ENCODE results near the gene ANO2.

The ANO2 gene

DNA sequence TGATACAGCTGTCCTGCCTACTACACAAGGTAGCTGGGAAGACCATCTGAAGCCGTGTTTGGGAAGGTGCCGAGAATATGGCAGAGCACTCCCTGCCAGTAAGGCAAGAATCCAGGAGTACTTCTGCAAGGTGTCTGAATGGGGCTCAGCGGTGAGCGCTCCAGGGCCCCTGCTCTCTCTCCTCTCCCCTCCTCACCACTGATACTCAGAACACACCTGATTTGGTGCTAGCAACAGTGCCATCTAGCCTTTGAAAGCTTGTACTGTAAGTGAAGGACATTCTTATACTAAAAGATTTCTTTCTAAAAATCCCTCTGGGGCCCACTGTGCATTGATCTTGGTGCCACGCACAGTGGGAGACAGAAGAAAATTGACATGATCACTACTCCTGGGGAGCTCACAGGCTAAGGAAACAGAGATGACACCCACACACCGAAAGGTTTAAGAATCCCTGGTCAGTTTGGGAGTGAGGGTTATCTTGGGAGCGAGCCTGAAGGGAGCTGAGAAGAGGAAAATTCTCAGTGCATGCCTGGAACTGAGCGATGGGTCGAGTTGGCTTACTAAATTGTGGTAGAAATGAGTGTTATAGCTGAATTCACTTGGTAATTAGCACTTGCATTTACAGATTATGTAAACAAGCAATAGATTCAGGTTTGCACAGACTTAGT, 296.2 kb downstream of the ANO2 start:
- TF ChIP-seq POLR2AphosphoS5 (IDR thresholded peaks at IDR 0.05; ENCODE audit: low read depth, low read length) (no peak), SIN3A (IDR thresholded peaks at IDR 0.05; ENCODE audit: borderline replicate concordance, insufficient read depth, low read length) (no peak), TAF1 (IDR thresholded peaks at IDR 0.05; ENCODE audit: borderline replicate concordance, insufficient read depth, low read length) (no peak), FOXP2 (optimal IDR thresholded peaks at IDR 0.05; ENCODE audit: borderline replicate concordance, extremely low read depth, extremely low read length, insufficient read depth) (no peak)
- TF ChIP-seq, protein P1, sequence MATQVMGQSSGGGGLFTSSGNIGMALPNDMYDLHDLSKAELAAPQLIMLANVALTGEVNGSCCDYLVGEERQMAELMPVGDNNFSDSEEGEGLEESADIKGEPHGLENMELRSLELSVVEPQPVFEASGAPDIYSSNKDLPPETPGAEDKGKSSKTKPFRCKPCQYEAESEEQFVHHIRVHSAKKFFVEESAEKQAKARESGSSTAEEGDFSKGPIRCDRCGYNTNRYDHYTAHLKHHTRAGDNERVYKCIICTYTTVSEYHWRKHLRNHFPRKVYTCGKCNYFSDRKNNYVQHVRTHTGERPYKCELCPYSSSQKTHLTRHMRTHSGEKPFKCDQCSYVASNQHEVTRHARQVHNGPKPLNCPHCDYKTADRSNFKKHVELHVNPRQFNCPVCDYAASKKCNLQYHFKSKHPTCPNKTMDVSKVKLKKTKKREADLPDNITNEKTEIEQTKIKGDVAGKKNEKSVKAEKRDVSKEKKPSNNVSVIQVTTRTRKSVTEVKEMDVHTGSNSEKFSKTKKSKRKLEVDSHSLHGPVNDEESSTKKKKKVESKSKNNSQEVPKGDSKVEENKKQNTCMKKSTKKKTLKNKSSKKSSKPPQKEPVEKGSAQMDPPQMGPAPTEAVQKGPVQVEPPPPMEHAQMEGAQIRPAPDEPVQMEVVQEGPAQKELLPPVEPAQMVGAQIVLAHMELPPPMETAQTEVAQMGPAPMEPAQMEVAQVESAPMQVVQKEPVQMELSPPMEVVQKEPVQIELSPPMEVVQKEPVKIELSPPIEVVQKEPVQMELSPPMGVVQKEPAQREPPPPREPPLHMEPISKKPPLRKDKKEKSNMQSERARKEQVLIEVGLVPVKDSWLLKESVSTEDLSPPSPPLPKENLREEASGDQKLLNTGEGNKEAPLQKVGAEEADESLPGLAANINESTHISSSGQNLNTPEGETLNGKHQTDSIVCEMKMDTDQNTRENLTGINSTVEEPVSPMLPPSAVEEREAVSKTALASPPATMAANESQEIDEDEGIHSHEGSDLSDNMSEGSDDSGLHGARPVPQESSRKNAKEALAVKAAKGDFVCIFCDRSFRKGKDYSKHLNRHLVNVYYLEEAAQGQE (IDR thresholded peaks at IDR 0.05; ENCODE audit: insufficient read depth in 1 of 2, low read depth in 2 of 2, low read length in 2 of 2): no peak

DNA sequence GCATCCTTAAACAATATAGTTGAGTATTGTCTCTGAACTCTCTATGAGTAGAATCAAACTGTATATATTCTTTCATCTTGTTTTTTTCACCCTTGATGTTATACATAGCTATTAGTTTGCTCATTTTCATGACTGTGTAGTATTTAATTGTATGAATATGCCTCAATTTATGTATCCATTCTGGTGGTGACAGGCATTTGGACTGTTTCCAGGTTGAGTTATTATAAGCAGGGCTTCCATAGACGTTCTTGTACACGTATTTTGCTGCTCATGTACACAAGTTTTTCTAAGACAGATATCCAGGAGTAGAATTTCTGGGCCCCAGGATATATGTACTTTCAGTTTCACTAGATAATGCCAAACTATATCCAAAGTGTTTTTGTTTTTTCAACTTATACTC, 301.8 kb downstream of the ANO2 start:
- TF ChIP-seq POLR2AphosphoS5 (IDR thresholded peaks at IDR 0.05; ENCODE audit: low read depth, low read length) (no peak), TAF1 (IDR thresholded peaks at IDR 0.05; ENCODE audit: borderline replicate concordance, insufficient read depth, low read length) (no peak), SIN3A (IDR thresholded peaks at IDR 0.05; ENCODE audit: borderline replicate concordance, insufficient read depth, low read length) (no peak), FOXP2 (optimal IDR thresholded peaks at IDR 0.05; ENCODE audit: borderline replicate concordance, extremely low read depth, extremely low read length, insufficient read depth) (no peak)
- TF ChIP-seq, protein P1 (IDR thresholded peaks at IDR 0.05; ENCODE audit: insufficient read depth in 1 of 2, low read depth in 2 of 2, low read length in 2 of 2): no peak

DNA sequence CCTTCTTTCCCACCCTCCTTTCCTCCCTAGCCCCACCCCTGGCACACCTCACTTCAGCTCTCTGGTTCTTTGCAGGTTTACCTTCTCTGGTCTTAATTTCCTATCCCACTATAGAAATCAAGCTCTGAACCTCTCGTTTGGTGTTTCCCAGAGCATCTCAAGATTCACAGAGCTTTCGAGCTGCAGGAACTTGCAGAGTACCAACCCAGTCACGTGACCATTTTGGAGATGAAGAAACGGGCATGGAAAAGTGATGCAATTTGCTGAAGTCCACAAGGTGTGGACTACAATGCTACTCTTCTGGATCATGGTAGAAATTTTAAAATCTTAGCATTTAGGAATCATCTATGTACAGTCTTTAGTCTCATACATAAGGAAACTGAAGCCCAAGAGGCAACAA, 307.4 kb downstream of the ANO2 start:
- TF ChIP-seq TAF1 (IDR thresholded peaks at IDR 0.05; ENCODE audit: borderline replicate concordance, insufficient read depth, low read length) (no peak), SIN3A (IDR thresholded peaks at IDR 0.05; ENCODE audit: borderline replicate concordance, insufficient read depth, low read length) (no peak), FOXP2 (optimal IDR thresholded peaks at IDR 0.05; ENCODE audit: borderline replicate concordance, extremely low read depth, extremely low read length, insufficient read depth) (no peak), POLR2AphosphoS5 (IDR thresholded peaks at IDR 0.05; ENCODE audit: low read depth, low read length) (no peak)
- TF ChIP-seq, protein P1 (IDR thresholded peaks at IDR 0.05; ENCODE audit: insufficient read depth in 1 of 2, low read depth in 2 of 2, low read length in 2 of 2): no peak

DNA sequence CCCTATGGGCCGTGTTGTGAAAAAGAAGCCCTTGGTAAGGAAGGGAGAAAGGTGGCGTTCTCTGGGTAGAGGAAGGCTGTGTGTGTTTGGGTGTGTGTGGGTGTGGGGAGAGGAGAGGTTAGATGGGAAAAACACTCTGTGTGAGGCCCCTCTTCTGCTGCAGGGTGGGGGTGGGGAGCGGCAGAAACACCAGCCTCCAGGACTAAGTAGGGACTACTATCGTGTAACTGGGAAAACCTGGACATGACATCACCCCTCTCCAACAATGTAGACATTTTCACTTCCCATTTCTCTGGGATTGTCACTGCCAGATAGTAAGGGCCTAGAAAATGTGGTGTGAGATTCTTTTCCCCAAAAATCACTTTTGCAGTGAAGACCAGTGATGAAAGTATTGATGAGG, 308.2 kb downstream of the ANO2 start:
- TF ChIP-seq FOXP2 (optimal IDR thresholded peaks at IDR 0.05; ENCODE audit: borderline replicate concordance, extremely low read depth, extremely low read length, insufficient read depth) (no peak), POLR2AphosphoS5 (IDR thresholded peaks at IDR 0.05; ENCODE audit: low read depth, low read length) (no peak)

DNA sequence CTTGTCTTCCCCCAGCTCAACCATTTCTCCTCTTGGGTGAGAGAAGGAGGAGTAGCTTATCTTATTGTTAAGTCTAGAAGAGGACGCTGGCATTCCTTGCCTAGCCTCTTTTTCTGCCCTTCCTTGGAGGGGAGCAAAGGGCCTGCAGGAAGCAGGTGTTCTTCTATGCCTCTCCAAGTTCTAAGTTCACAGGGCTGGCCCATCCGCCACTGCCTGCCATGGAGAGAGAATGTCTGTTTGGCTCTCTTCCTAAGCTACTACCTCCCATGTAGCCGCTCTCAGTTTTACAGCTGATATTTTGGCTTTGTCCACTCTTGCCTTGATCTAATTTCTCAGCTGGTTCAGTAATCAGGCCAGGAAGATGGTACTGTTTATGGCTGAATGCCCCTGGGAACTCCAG, 312.0 kb downstream of the ANO2 start:
- TF ChIP-seq SIN3A (IDR thresholded peaks at IDR 0.05; ENCODE audit: borderline replicate concordance, insufficient read depth, low read length) (no peak), TAF1 (IDR thresholded peaks at IDR 0.05; ENCODE audit: borderline replicate concordance, insufficient read depth, low read length) (no peak), FOXP2 (optimal IDR thresholded peaks at IDR 0.05; ENCODE audit: borderline replicate concordance, extremely low read depth, extremely low read length, insufficient read depth) (no peak), POLR2AphosphoS5 (IDR thresholded peaks at IDR 0.05; ENCODE audit: low read depth, low read length) (no peak)
- TF ChIP-seq, protein P1 (IDR thresholded peaks at IDR 0.05; ENCODE audit: insufficient read depth in 1 of 2, low read depth in 2 of 2, low read length in 2 of 2): no peak
